RWPE2 (cell line): Measurements from ENCODE around the gene ARHGAP45.

Source experiments
- ATAC-seq: fragments of 200-7000 bp; cut with Tn5 transposase; 3 replicates; pipeline ENCODE4 v1.9.1; 2021; ENCODE audit warnings: low read depth
- DNase-seq: peaks from one replicate; pipeline ENCODE4 v3.0.0-alpha.2; 2020; ENCODE audit warnings: low spot score
- H3K27ac ChIP-seq: fragments of 450-650 bp; 2 replicates; pipeline ENCODE4 v1.5.1; 2017; ENCODE audit warnings: mild to moderate bottlenecking; ENCODE audit not compliant: poor library complexity, severe bottlenecking
- H3K27me3 ChIP-seq: fragments of 250-450 bp; sonication (Bioruptor Pico); 2 replicates; pipeline ENCODE4 v1.5.1; 2021; ENCODE audit warnings: mild to moderate bottlenecking, moderate library complexity; ENCODE audit not compliant: insufficient read depth, poor library complexity, severe bottlenecking
- H3K36me3 ChIP-seq: fragments of 250-450 bp; sonication (Bioruptor Pico); 2 replicates; pipeline ENCODE4 v1.5.1; 2020; ENCODE audit warnings: low read depth, mild to moderate bottlenecking, moderate library complexity
- H3K4me1 ChIP-seq: fragments of 250-450 bp; sonication (Bioruptor Pico); 2 replicates; pipeline ENCODE4 v1.5.1; 2021; ENCODE audit warnings: mild to moderate bottlenecking, moderate library complexity; ENCODE audit not compliant: insufficient read depth, poor library complexity, severe bottlenecking
- H3K4me3 ChIP-seq: fragments of 250-450 bp; sonication (Bioruptor Pico); 2 replicates; pipeline ENCODE4 v1.5.1; 2021; ENCODE audit warnings: mild to moderate bottlenecking, moderate library complexity; ENCODE audit not compliant: severe bottlenecking
- H3K9me3 ChIP-seq: fragments of 250-450 bp; sonication (Bioruptor Pico); 2 replicates; pipeline ENCODE4 v1.5.1; 2021; ENCODE audit warnings: mild to moderate bottlenecking, moderate library complexity; ENCODE audit not compliant: severe bottlenecking
- CTCF ChIP-seq: fragments of 450-650 bp; IDR thresholded peaks from one replicate; pipeline ENCODE4 v1.5.1; 2017; ENCODE audit warnings: mild to moderate bottlenecking, moderate library complexity; ENCODE audit not compliant: poor library complexity, severe bottlenecking

The ARHGAP45 gene

GRCh38 chr19:1131718-1132551, 65.0 kb downstream of the ARHGAP45 start:
- H3K9me3 ChIP-seq: no peaks in the 10 kb centered on the region
- DNase-seq (no peak), ATAC-seq (peak; percentile 82)
- H3K4me3 ChIP-seq: peak overlapping the region; percentile 42
- peak overlapping the region; percentile 79 for H3K27ac ChIP-seq
- TF ChIP-seq CTCF: peak; percentile 12
- H3K36me3 ChIP-seq: peaks cover 41% of the 10 kb centered on the region
- peaks cover 6% of the 10 kb centered on the region for H3K4me1 ChIP-seq
- H3K27me3 ChIP-seq: no peaks in the 10 kb centered on the region

DNA sequence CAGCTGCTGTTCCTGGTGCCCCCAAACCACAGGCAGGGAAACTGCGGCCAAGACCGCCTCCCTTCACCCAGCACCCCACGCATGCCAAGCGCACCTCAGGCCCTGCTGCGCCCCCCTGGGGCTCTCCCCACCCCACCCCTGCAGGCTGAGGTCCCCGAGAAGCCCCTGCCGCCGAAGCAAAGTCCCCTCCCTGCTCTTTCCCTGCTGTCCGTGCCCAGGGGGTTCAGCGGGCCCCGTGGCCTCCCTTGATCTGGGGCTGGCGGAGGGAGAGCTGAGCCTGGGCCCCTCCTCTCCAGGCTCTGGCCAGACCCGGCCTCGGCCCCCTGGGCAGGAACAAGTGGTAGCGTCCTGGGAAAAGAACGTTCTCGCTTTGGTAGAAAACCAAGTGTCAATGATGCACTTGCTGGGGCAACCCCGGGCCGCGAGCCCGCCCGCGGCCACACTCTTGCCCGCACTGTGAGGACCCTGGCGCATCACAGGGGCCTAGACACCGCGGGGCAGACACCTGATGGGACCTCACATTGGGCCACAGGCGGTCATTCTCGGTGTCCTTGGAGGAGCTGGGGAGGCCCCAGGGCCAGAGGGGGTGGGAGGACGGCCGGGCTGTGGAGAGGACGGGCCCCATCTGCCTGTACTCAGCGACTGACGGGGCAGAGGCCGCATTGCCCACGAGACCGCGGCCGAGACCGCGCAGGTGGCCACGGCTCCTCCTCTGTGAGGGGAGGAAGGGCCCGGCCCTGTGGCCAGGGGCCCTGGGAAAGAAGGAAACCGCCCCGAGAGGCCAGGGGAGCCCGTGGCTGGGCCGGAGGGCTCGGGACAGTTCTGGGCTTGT, 65.8 kb downstream of the ARHGAP45 start:
- Histone ChIP-seq H3K4me1 (peaks cover 6% of the 10 kb centered on the region), H3K27ac (peak overlapping the region; percentile 79), H3K36me3 (peaks cover 33% of the 10 kb centered on the region), H3K9me3 (no peaks in the 10 kb centered on the region), H3K4me3 (peak overlapping the region; percentile 42), H3K27me3 (no peaks in the 10 kb centered on the region)
- DNase-seq: no peak
- no peak for ATAC-seq
- no peak for TF ChIP-seq CTCF

DNA sequence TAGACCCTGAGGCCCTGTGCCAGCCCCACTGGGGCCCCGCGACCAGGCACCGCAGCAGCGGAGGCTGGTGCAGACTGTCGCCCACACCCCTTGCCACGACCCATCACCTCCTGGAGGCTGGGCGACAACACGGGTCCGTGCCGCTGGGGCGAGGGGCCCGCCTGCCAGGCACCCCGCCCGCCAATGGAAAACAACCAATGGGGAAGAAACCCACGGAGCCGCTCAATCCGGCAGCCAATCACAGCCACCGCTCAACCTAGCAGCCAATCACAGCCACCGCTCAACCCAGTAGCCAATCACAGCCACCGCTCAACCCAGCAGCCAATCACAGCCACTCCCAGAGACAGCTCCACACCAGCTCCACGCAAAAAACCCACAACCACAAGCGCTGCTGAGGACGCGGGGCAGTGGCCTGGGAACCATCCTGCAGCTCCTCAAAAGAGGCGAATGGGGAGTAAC, 66.5 kb downstream of the ARHGAP45 start:
- Histone ChIP-seq H3K27ac (peak overlapping the region; percentile 79), H3K9me3 (no peaks in the 10 kb centered on the region), H3K4me1 (peaks cover 6% of the 10 kb centered on the region), H3K27me3 (no peaks in the 10 kb centered on the region), H3K36me3 (peaks cover 26% of the 10 kb centered on the region), H3K4me3 (no peak overlapping the region)
- no peak for ATAC-seq
- TF ChIP-seq CTCF: no peak
- DNase-seq: no peak

- ATAC-seq (no peak), DNase-seq (no peak)
- Histone ChIP-seq H3K27ac (peak overlapping the region; percentile 79), H3K36me3 (peaks cover 19% of the 10 kb centered on the region), H3K4me1 (peaks cover 6% of the 10 kb centered on the region), H3K4me3 (no peak overlapping the region), H3K27me3 (no peaks in the 10 kb centered on the region), H3K9me3 (no peaks in the 10 kb centered on the region)
- no peak for TF ChIP-seq CTCF
These were observed 67.5 kb downstream of the ARHGAP45 start for GRCh38 chr19:1134431-1134830.
